A549 (cell line): ENCODE measurements around the gene INPP5K. TPM values are rescaled to one million over a fixed set of nuclear protein-coding genes. Genes with fewer than 3 reads are reported as not detected.
A peak's percentile ranks its signal among the peaks of the same experiment; 100 is the strongest.

Experiments used
- ATAC-seq, 2 experiments: fragments of 200-7000 bp in 1 of 2; fragments of >200 bp in 1 of 2; cut with Nextera tagmentation in 1 of 2; cut with Tn5 transposase in 1 of 2; 3 replicates each; pipeline versions ENCODE4 v1.8.0 to v1.9.1; 2018 to 2020; ENCODE audit warnings: mild to moderate bottlenecking in 1 of 2, moderate library complexity in 1 of 2
- CTCF ChIA-PET: fragments of 300-600 bp; sonication (Branson Sonifier 250); formaldehyde crosslinking; extraction: SDS; loops from one replicate; lab custom pipeline; 2021; ENCODE audit warnings: antibody characterized with exemption, inconsistent platforms; lab: Yijun Ruan, JAX
- POLR2A ChIA-PET: fragments of 350-600 bp; formaldehyde crosslinking; extraction: SDS; loops from one replicate; lab custom pipeline; 2021; ENCODE audit warnings: antibody characterized with exemption, inconsistent platforms; lab: Yijun Ruan, JAX
- DNase-seq, 2 experiments: peaks; one replicate each; pipeline versions ENCODE4 v3.0.0 to v3.0.0-alpha.2; 2011 to 2016; ENCODE audit warnings: low read depth in 1 of 2, low spot score in 1 of 2
- FAIRE-seq: peaks from 2 replicates; lab custom pipeline; 2011; peaks lifted over from hg19 to GRCh38; lab: Jason Lieb, UNC
- H3K27ac ChIP-seq, 2 experiments: fragments of >200 bp; sonication (Bioruptor Twin); formaldehyde crosslinking; 3 replicates each; pipeline ENCODE4 v1.5.1; 2016 to 2017
- H3K4me1 ChIP-seq: fragments of >200 bp; sonication (Bioruptor Twin); formaldehyde crosslinking; 3 replicates; pipeline ENCODE4 v1.6.1; 2016
- H3K4me2 ChIP-seq: fragments of >200 bp; sonication (Bioruptor Twin); formaldehyde crosslinking; 3 replicates; pipeline ENCODE4 v1.6.1; 2016
- H3K4me3 ChIP-seq: fragments of >200 bp; sonication (Bioruptor Twin); formaldehyde crosslinking; 3 replicates; pipeline ENCODE4 v1.5.1; 2016
- H3K9me3 ChIP-seq: fragments of >200 bp; sonication (Bioruptor Twin); formaldehyde crosslinking; 3 replicates; pipeline ENCODE4 v1.6.1; 2016
- CEBPB ChIP-seq, 2 experiments: fragments of >200 bp in 1 of 2; sonication (Bioruptor Twin) in 1 of 2; formaldehyde crosslinking in 1 of 2; IDR thresholded peaks; 2 replicates each; pipeline ENCODE4 v1.6.1; 2012 to 2016
- CHD2 ChIP-seq: fragments of 150-350 bp; IDR thresholded peaks from 2 replicates; pipeline ENCODE4 v1.6.1; 2014; ENCODE audit warnings: low read length; ENCODE audit not compliant: partially characterized antibody
- CHD4 ChIP-seq: fragments of 200-600 bp; sonication (generic); IDR thresholded peaks from 2 replicates; pipeline ENCODE4 v1.6.1; 2016; ENCODE audit warnings: antibody characterized with exemption, mild to moderate bottlenecking, borderline replicate concordance
- E2F6 ChIP-seq: IDR thresholded peaks from 2 replicates; pipeline ENCODE4 v1.6.1; 2012; ENCODE audit warnings: low read depth, borderline replicate concordance
- FOSL2 ChIP-seq, 2 experiments: fragments of 450-650 bp in 1 of 2; fragments of >200 bp in 1 of 2; sonication (Bioruptor Twin) in 1 of 2; formaldehyde crosslinking; IDR thresholded peaks; 2 replicates each; pipeline versions ENCODE4 v1.5.0 to v1.6.1; 2016 to 2020; ENCODE audit warnings: mild to moderate bottlenecking in 1 of 2, moderate library complexity in 1 of 2
- GATA3 ChIP-seq: IDR thresholded peaks from 2 replicates; pipeline ENCODE4 v1.6.1; 2012; ENCODE audit warnings: borderline replicate concordance
- HOXB5 ChIP-seq: fragments of 250-450 bp; sonication (Bioruptor Pico); IDR thresholded peaks from 2 replicates; pipeline ENCODE4 v1.5.0; 2020; ENCODE audit warnings: mild to moderate bottlenecking, moderate library complexity
- JUN ChIP-seq, 2 experiments: fragments of >200 bp; sonication (Bioruptor Twin); formaldehyde crosslinking; IDR thresholded peaks; 2 replicates in 1 of 2; 3 replicates in 1 of 2; pipeline ENCODE4 v1.6.1; 2016 to 2017
- JUNB ChIP-seq: fragments of >200 bp; sonication (Bioruptor Twin); formaldehyde crosslinking; IDR thresholded peaks from 2 replicates; pipeline ENCODE4 v1.6.1; 2016
- KDM5A ChIP-seq: fragments of 200-600 bp; sonication (generic); IDR thresholded peaks from 2 replicates; pipeline ENCODE4 v1.6.1; 2016; ENCODE audit warnings: antibody characterized with exemption, mild to moderate bottlenecking
- MAZ ChIP-seq: fragments of 150-350 bp; IDR thresholded peaks from 2 replicates; pipeline ENCODE4 v1.6.1; 2014; ENCODE audit warnings: antibody characterized with exemption, low read depth, low read length, borderline replicate concordance
- NFE2L2 ChIP-seq: fragments of 150-350 bp; conservative IDR thresholded peaks from 2 replicates; pipeline ENCODE4 v1.6.1; 2014; ENCODE audit warnings: low read length
- NR3C1 ChIP-seq: fragments of >200 bp; sonication (Bioruptor Twin); formaldehyde crosslinking; IDR thresholded peaks from 3 replicates; pipeline ENCODE4 v1.6.1; 2017
- POLR2A ChIP-seq: IDR thresholded peaks from 2 replicates; pipeline ENCODE4 v1.6.1; 2012; ENCODE audit warnings: mild to moderate bottlenecking, low read length
- RARB ChIP-seq: fragments of 250-450 bp; sonication (Bioruptor Pico); IDR thresholded peaks from 2 replicates; pipeline ENCODE4 v1.8.0; 2021; ENCODE audit warnings: mild to moderate bottlenecking, moderate library complexity
- RCOR1 ChIP-seq: fragments of 150-350 bp; IDR thresholded peaks from 2 replicates; pipeline ENCODE4 v1.6.1; 2014; ENCODE audit warnings: antibody characterized with exemption, low read length, low read depth
- REST ChIP-seq: fragments of 200-600 bp; sonication (generic); IDR thresholded peaks from 2 replicates; pipeline ENCODE4 v1.6.1; 2016; ENCODE audit warnings: antibody characterized with exemption, mild to moderate bottlenecking, moderate library complexity
- SREBF2 ChIP-seq: fragments of 450-650 bp; IDR thresholded peaks from 2 replicates; pipeline ENCODE4 v1.6.1; 2014; ENCODE audit warnings: mild to moderate bottlenecking, moderate library complexity
- TFCP2L1 ChIP-seq: fragments of 250-450 bp; sonication (Bioruptor Pico); IDR thresholded peaks from 2 replicates; pipeline ENCODE4 v1.5.0; 2021; ENCODE audit warnings: mild to moderate bottlenecking
- TP53 ChIP-seq: fragments of 250-450 bp; sonication (Bioruptor Pico); IDR thresholded peaks from 2 replicates; pipeline ENCODE4 v1.5.0; 2021; ENCODE audit warnings: mild to moderate bottlenecking, moderate library complexity
- ZC3H11A ChIP-seq: fragments of 450-650 bp; IDR thresholded peaks from 2 replicates; pipeline ENCODE4 v1.6.1; 2014; ENCODE audit warnings: antibody characterized with exemption, mild to moderate bottlenecking
- ZNF302 ChIP-seq: fragments of 250-450 bp; sonication (Bioruptor Pico); IDR thresholded peaks from 2 replicates; pipeline ENCODE4 v1.9.0; 2021; ENCODE audit warnings: inconsistent platforms, mild to moderate bottlenecking, moderate library complexity
- ZSCAN20 ChIP-seq: fragments of 250-450 bp; sonication (Bioruptor Pico); IDR thresholded peaks from 2 replicates; pipeline ENCODE4 v1.8.0; 2022; ENCODE audit warnings: mild to moderate bottlenecking, moderate library complexity
- WGBS: methylation state at CpG from one replicate; pipeline ENCODE4 v1.1.6; 2017; ENCODE audit errors: missing lambda C conversion rate; 5-methylcytosine and 5-hydroxymethylcytosine counted together
- polyA plus RNA-seq, 4 experiments: library from polyadenylated mRNA; depleted of rRNA in 3 of 4; stranded (reverse); fragments of >200 nt; fragmentation: RNase III in 1 of 4; extraction: RNeasy Plus Mini Kit Qiagen cat#74134 plus additional on column Dnase treatment in 1 of 4; gene quantifications; 2 replicates in 3 of 4; 3 replicates in 1 of 4; pipeline ENCODE4 v1.2.3, GENCODE V29; 2011 to 2017
- TF ChIP-seq, protein P1 (sequence below): fragments of 250-450 bp; sonication (Bioruptor Pico); IDR thresholded peaks from 2 replicates; pipeline ENCODE4 v1.5.0; 2020; ENCODE audit warnings: low read depth, mild to moderate bottlenecking, moderate library complexity
- TF ChIP-seq, protein P2 (sequence below): fragments of >200 bp; sonication (Bioruptor Twin); formaldehyde crosslinking; IDR thresholded peaks from 2 replicates; pipeline ENCODE4 v1.6.1; 2016

INPP5K gene
- polyA plus RNA-seq, 2 of the 4 experiments (the other 2 are of a cell fraction) = 24.3 to 30.8 TPM

DNA sequence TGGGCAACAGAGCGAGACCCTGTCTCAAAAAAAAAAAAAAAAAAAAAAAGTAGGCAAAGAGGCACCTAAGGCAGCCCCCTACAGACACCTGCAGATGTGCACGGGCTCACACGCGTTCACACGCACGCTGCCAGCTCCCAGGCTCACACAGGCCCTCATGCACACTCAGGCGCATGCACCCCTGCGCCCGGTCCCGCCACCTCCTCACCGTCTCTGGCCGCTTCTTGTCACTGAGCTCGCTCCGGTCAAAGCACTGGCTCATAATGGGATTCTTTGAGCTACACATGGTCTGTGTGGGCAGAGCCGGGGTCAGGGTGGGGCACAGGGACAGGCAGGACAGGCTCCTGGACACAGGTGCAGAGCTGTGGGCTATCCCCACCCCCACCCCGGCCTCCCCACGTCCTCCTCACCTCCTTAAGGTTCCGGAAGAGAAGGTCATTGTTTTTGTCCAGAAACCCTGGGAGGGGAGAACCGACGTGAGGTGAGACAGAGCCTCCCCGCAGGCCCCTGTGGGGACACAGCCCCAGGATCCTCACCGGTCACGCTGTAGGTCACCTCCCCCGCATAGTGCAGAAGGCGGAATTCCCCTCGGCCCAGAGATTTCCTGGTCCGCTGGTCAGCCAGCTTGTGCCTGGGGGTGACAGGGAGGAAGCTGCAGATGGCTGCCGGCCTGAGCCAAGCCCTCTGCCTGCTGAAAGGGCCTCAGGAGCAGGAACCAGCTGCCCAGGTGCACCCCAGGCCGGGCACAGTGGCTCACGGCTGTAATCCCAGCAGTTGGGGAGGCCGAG, 41.8 kb downstream of the INPP5K start:
- no peaks in the 10 kb centered on the region for H3K9me3 ChIP-seq
- DNase-seq (no peak), FAIRE-seq (no peak), ATAC-seq (no peak)
- peak overlapping the region in 1 of 2 experiments; percentile 33; a peak in 1 of 6 replicates for H3K27ac ChIP-seq
- CTCF ChIA-PET = interaction anchor here (0.6 to 1.4 kb wide), 3 partner anchors 10 to 109 kb away, joined by 3 read pairs; partner anchors contain the start of gene INPP5K
- WGBS = 83% methylated on average over 31 of the region's 31 CpGs
- no peak overlapping the region for H3K4me3 ChIP-seq
- no peak overlapping the region for H3K4me2 ChIP-seq
- H3K4me1 ChIP-seq = no peaks in the 10 kb centered on the region
- POLR2A ChIA-PET = interaction anchor here (1.5 kb wide), 1 partner anchor 13 kb away, joined by 4 read pairs; no protein-coding TSS in a partner anchor
- TF ChIP-seq ZNF302 (CRISPR knock-in tag) (no peak), FOSL2 (IDR thresholded peaks at IDR 0.05) (no peak), FOSL2 (CRISPR knock-in tag; IDR thresholded peaks at IDR 0.05) (no peak), JUN (IDR thresholded peaks at IDR 0.05) (no peak), JUNB (no peak), TP53 (CRISPR knock-in tag) (no peak), E2F6 (no peak), RARB (CRISPR knock-in tag) (no peak)

GRCh38 chr17:1473841-1474240, 42.6 kb downstream of the INPP5K start:
- CTCF ChIA-PET = interaction anchor here (0.7 to 1.4 kb wide), 2 partner anchors 11 to 43 kb away, joined by 3 read pairs; partner anchors contain the start of gene INPP5K
- no peaks in the 10 kb centered on the region for H3K9me3 ChIP-seq
- DNase-seq (no peak), ATAC-seq (no peak)
- H3K4me3 ChIP-seq = no peak overlapping the region
- H3K4me2 ChIP-seq = no peak overlapping the region
- POLR2A ChIA-PET = no interaction called here
- no peak overlapping the region for H3K27ac ChIP-seq
- WGBS = 90% methylated on average over 10 of the region's 10 CpGs
- no peaks in the 10 kb centered on the region for H3K4me1 ChIP-seq
- TF ChIP-seq, protein P1, sequence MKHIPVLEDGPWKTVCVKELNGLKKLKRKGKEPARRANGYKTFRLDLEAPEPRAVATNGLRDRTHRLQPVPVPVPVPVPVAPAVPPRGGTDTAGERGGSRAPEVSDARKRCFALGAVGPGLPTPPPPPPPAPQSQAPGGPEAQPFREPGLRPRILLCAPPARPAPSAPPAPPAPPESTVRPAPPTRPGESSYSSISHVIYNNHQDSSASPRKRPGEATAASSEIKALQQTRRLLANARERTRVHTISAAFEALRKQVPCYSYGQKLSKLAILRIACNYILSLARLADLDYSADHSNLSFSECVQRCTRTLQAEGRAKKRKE (CRISPR knock-in tag) = no peak
- TF ChIP-seq REST = no peak
- TF ChIP-seq HOXB5 = no peak
- TF ChIP-seq CHD4 = no peak
- no peak for TF ChIP-seq JUN (IDR thresholded peaks at IDR 0.05)
- TF ChIP-seq ZSCAN20 = no peak
- no peak for TF ChIP-seq POLR2A
- no peak for TF ChIP-seq NFE2L2
- no peak for TF ChIP-seq GATA3
- no peak for TF ChIP-seq NR3C1
- TF ChIP-seq, protein P2, sequence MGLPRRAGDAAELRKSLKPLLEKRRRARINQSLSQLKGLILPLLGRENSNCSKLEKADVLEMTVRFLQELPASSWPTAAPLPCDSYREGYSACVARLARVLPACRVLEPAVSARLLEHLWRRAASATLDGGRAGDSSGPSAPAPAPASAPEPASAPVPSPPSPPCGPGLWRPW = no peak
- TF ChIP-seq ZC3H11A = no peak
- no peak for TF ChIP-seq CEBPB (IDR thresholded peaks at IDR 0.05)
- TF ChIP-seq MAZ = no peak
- no peak for TF ChIP-seq RCOR1
- no peak for TF ChIP-seq KDM5A
- TF ChIP-seq TFCP2L1 (CRISPR knock-in tag) = no peak
- no peak for TF ChIP-seq SREBF2
- TF ChIP-seq CHD2 = no peak
- TF ChIP-seq, all 56 proteins: peak for 0
- no peak for FAIRE-seq
